Lower leg skin (tissue), 3 donors: Measurements from ENCODE around the gene MMS22L.

Source experiments
- CTCF ChIP-seq, 3 donors: fragments of 450-650 bp; IDR thresholded peaks; one replicate each; pipeline ENCODE4 v1.5.1; 2016; ENCODE audit warnings: antibody characterized with exemption in 3 of 3, mild to moderate bottlenecking in 3 of 3, moderate library complexity in 2 of 3
- POLR2A ChIP-seq, 2 donors: fragments of 450-650 bp; IDR thresholded peaks; one replicate each; pipeline ENCODE4 v1.6.1; 2016 to 2017; ENCODE audit warnings: antibody characterized with exemption in 2 of 2, mild to moderate bottlenecking in 1 of 2, moderate library complexity in 1 of 2

- TF ChIP-seq CTCF (IDR thresholded peaks at IDR 0.05) (no peak), POLR2A (IDR thresholded peaks at IDR 0.05) (no peak)
These were observed 172.9 kb downstream of the MMS22L start for GRCh38 chr6:97110149-97110548.
